AG08396 (cell line): ENCODE measurements around the gene UQCRH.
A peak's percentile ranks its signal among the peaks of the same experiment; 100 is the strongest.
"Not testable (repeated sequence)": the region's sequence is repeated elsewhere in the genome, so short reads cannot be mapped to it uniquely, and the experiment has no call there.

Experiments used
- DNase-seq: peaks from one replicate; pipeline ENCODE4 v3.0.0; 2012; ENCODE audit warnings: low spot score, mixed read lengths

UQCRH gene

GRCh38 chr1:46333300-46334029 is 30.0 kb downstream of the UQCRH start:
- peak; percentile 30 for DNase-seq

GRCh38 chr1:46334030-46334384 is 30.5 kb downstream of the UQCRH start:
- no peak for DNase-seq

GRCh38 chr1:46335081-46335480 is 31.6 kb downstream of the UQCRH start:
- no peak for DNase-seq

DNA sequence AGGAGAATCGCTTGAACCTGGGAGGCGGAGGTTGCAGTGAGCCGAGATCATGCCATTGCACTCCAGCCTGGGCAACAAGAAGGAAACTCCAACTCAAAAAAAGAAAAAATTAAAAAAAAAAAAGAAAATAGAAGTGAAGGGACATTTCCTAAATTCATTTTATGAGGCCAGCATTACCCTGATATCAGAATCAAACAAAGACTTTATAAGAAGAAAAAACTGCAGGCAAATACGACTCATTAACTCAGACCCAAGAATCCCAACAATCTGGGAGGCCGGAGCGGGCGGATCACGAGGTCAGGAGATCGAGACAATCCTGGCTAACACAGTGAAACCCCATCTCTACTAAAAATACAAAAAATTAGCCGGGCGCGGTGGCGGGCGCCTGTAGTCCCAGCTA is 33.9 kb downstream of the UQCRH start:
- not testable (repeated sequence) for DNase-seq

DNA sequence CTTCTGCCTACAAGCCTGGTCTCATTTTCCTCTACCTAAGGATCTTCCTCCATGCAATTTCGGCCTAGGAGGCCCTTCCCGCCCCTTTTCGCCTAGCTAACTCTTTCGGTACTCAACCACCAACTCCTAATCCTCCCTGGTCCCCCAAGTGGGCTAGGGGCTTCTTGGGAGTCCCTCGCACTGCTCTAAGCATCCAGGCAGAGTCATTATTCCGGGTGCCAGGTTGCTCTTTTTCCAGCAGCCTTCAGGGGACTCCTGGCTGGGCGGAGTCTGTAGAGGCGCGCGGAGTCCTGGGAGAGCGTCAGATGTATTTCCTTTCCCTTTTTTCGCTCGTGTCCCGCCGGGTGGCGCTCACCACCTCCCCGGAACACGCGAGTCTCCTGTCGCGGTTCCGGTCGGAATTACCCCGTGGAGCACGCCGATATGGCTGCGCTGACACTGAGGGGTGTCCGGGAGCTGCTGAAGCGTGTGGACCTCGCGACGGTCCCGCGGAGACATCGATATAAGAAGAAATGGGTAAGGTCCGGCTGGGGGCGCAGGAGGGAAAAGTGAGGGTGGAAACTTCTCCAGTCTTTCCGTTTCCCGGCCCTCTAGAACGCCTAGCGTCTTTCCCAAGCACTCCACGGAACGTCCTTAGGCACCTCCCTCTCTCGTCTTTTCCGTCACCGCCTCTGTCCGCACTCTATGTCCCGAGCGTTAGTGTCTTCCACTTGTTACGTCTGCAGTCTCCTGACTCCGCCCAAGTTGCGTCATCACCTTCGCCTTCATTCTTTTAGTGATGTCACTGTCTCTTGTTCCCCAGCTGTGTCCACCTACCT is 37.1 kb downstream of the UQCRH start, which contains the start of gene NSUN4:
NSUN4 (plus strand) TSS at position 404 of the 818 bp plus-strand sequence; CDS start at position 424, 20 bp downstream.
- DNase-seq: peak; percentile 90

- no peak for DNase-seq
These were observed 38.0 kb downstream of the UQCRH start for GRCh38 chr1:46341222-46342083.

- peak; percentile 22 for DNase-seq
These were observed 38.7 kb downstream of the UQCRH start for GRCh38 chr1:46342084-46342656.

- no peak for DNase-seq
These were observed 39.3 kb downstream of the UQCRH start for GRCh38 chr1:46342677-46343350.

DNA sequence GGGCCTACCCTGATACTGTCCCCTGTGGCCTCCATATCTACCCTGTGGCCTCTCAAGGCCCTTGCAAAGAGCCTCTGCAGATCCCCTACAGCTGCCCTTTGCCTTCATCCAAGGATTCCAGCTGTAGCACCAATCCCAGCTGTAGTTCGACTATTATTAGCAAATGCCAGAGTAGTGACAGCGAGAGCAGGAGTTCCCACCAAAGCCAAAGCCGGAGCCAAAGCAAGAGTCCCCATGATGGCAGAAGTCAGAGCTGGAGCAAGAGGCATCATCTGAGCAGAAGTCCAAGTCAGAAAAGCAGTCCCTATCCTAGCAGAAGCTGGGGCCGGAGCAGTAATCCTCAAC is 39.8 kb downstream of the UQCRH start:
- no peak for DNase-seq

- DNase-seq: no peak
These were observed 40.2 kb downstream of the UQCRH start for GRCh38 chr1:46343705-46344104.

DNA sequence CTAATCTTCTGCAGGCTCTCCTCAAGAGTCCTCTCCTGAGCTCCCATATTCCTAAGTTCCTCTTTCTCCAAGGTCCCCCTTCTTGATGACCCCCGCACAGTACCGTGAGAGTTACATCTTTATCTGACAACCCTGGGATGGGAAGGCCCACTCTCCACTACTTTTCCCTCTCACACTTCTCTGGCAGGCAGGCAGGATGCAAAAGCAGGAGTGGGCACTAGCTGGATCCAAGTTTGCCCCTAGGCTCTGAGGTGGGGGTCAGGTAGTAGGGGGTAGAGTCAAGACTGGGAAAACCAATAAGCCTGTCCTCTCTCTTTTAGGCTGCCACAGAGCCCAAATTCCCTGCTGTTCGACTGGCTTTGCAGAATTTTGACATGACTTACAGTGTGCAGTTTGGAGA is 41.0 kb downstream of the UQCRH start:
- DNase-seq: no peak

DNA sequence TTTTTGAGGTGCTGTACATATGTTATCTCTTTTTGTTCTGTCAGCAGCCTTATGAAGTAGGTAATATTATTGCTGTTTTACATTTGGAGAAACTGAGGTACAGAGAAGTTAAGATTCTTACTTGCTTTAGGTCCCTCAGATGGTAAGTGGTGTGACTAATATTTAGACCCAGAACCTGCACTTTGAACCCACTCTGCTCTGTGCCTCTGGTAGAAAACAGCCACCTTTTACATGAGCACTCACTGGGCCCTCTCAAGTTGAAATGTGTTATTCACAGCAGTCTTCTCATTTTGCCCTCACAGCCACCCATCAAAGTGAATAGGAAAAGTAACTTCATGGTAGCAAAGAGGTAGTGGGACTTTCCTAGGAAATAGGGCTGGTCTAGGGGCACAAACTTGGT is 41.8 kb downstream of the UQCRH start:
- no peak for DNase-seq

GRCh38 chr1:46352363-46352762 is 48.9 kb downstream of the UQCRH start:
- no peak for DNase-seq

- not testable (repeated sequence) for DNase-seq
These were observed 52.4 kb downstream of the UQCRH start for GRCh38 chr1:46355920-46356319.

- no peak for DNase-seq
These were observed 58.7 kb downstream of the UQCRH start for GRCh38 chr1:46362158-46362557.

DNA sequence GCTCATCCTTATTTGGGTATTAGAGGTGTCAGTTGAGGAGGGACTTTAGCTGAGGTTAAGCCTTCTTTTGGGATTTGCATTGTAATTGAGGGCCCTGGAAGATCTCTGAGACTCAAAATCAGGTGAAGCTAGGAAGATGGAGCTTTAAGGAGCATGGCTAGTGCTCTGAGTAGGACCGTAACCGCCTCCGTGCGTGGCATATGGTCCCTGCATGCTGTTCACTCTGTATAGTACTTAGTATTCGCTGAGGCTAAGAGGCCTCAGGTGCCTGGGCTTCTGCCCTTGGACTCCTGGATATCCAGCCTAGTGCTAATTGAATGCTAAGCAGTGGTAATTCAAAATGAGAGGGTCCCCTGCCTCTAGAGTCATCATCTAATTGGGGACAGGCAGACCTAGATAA is 59.6 kb downstream of the UQCRH start:
- DNase-seq: no peak

- no peak for DNase-seq
These were observed 61.1 kb downstream of the UQCRH start for GRCh38 chr1:46364612-46365011.

GRCh38 chr1:46365796-46366195 is 62.3 kb downstream of the UQCRH start:
- DNase-seq: not testable (repeated sequence)
